A549 treated with CpdA at 1 μM for 4 hours (cell line): ENCODE results near the gene CEMIP. TPM values are rescaled to one million over a fixed set of nuclear protein-coding genes. Genes with fewer than 3 reads are reported as not detected.

Source experiments
- total RNA-seq: library from RNA; stranded (reverse); fragments of 200-300 nt; extraction: Qiagen RNA extraction; gene quantifications from 5 replicates; pipeline ENCODE4 v1.2.3, GENCODE V29; 2022; ENCODE audit warnings: low read depth

Gene CEMIP
- total RNA-seq, result 2.2 to 3.0 TPM (median 2.4 TPM) in 5 replicates

GRCh38 chr15:80778964-80779657 is at the start of gene CEMIP:
Gene CEMIP, plus strand, starts transcription at chr15:80779370. Its CDS starts 94,510 bp downstream, at chr15:80873880.

GRCh38 chr15:80989518-80990478 is 210.6 kb downstream of the CEMIP start, which contains the start of gene MESD:
Gene MESD, minus strand, starts transcription at chr15:80989819. Its CDS starts 28 bp downstream, at chr15:80989791.

GRCh38 chr15:81000624-81001151 is 221.5 kb downstream of the CEMIP start, which contains the start of gene TLNRD1:
Gene TLNRD1, plus strand, starts transcription at chr15:81000923. Its CDS starts 1,349 bp downstream, at chr15:81002272.

Other genes starting within 250 kb of the CEMIP start
- gene ABHD17C, start 84.1 kb upstream of the CEMIP start, total RNA-seq, result 42.0 to 48.0 TPM (median 45.9 TPM) in 5 replicates
- 39.2 to 40.7 TPM (median 40.0 TPM) in 5 replicates for gene MESD, start 210.4 kb downstream of the CEMIP start, total RNA-seq
- gene TLNRD1, start 221.6 kb downstream of the CEMIP start, total RNA-seq, result 10.5 to 19.9 TPM (median 18.3 TPM) in 5 replicates